HCT116 (cell line): Measurements from ENCODE around the gene ZSCAN1. TPM values are rescaled to one million over a fixed set of nuclear protein-coding genes. Genes with fewer than 3 reads are reported as not detected.

ENCODE experiments used
- ATAC-seq: fragments of 200-7000 bp; cut with Tn5 transposase; 2 replicates; pipeline ENCODE4 v1.9.1; 2020; ENCODE audit warnings: mild to moderate bottlenecking, moderate library complexity
- BruUV-seq: library from RNA; stranded (reverse); fragments of 400-500 nt; replicated peaks from 2 replicates; lab custom pipeline; 2021; lab: Mats Ljungman, UMichigan
- CTCF ChIA-PET: fragments of 300-600 bp; sonication (Branson Sonifier 250); formaldehyde crosslinking; loops from one replicate; lab custom pipeline; 2021; ENCODE audit warnings: antibody characterized with exemption; lab: Charles Lee
- POLR2A ChIA-PET: fragments of 300-600, 350-600 bp; sonication (Branson Sonifier 250); formaldehyde crosslinking; loops from one replicate; lab custom pipeline; 2021; ENCODE audit warnings: antibody characterized with exemption; lab: Charles Lee
- RAD21 ChIA-PET, 2 experiments: fragments of 300-600 bp; sonication (Branson Sonifier 250); formaldehyde crosslinking; loops; one replicate each; lab custom pipeline; 2023; ENCODE audit warnings: low total read pairs in 2 of 2; ENCODE audit not compliant: uncharacterized antibody in 2 of 2, unreplicated experiment in 2 of 2, low non-redundant PET in 1 of 2; lab: Charles Lee
- DNase-seq: peaks from one replicate; pipeline ENCODE4 v3.0.0-alpha.2; 2010; ENCODE audit warnings: low read depth, low spot score
- H2AFZ ChIP-seq: fragments of 200-600 bp; shearing (Covaris generic), sonication (generic); 2 replicates; pipeline ENCODE4 v1.6.1; 2017; ENCODE audit warnings: low read depth, mixed run types, mixed read lengths, antibody characterized with exemption, low read length; ENCODE audit not compliant: poor library complexity, severe bottlenecking
- H3K27ac ChIP-seq: 2 replicates; pipeline ENCODE4 v1.5.1; 2012; ENCODE audit warnings: low read depth, low read length
- H3K27me3 ChIP-seq: fragments of 200-600 bp; sonication (generic); 2 replicates; pipeline ENCODE4 v1.6.1; 2016; ENCODE audit warnings: mixed run types, low read length, mixed read lengths; ENCODE audit not compliant: insufficient read depth
- H3K36me3 ChIP-seq, 2 experiments: fragments of 200-500 bp in 1 of 2; fragments of 200-600 bp in 1 of 2; sonication (Bioruptor generic) in 1 of 2; sonication (generic) in 1 of 2; 2 replicates each; pipeline versions ENCODE4 v1.5.1 to v1.6.1; 2014 to 2016; ENCODE audit warnings: low read length in 2 of 2, inconsistent platforms in 1 of 2, mixed read lengths in 1 of 2, mixed run types in 1 of 2; ENCODE audit not compliant: insufficient read depth in 2 of 2, control insufficient read depth in 1 of 2
- H3K4me1 ChIP-seq, 2 experiments: fragments of 200-600 bp in 1 of 2; sonication (generic) in 1 of 2; 2 replicates each; pipeline versions ENCODE4 v1.5.1 to v1.6.1; 2012 to 2017; ENCODE audit warnings: low read length in 2 of 2, inconsistent platforms in 1 of 2, mild to moderate bottlenecking in 1 of 2, mixed read lengths in 1 of 2, mixed run types in 1 of 2, moderate library complexity in 1 of 2; ENCODE audit not compliant: insufficient read depth in 2 of 2, control insufficient read depth in 1 of 2
- H3K4me2 ChIP-seq: fragments of 200-600 bp; sonication (generic); 2 replicates; pipeline ENCODE4 v1.6.1; 2017; ENCODE audit warnings: mixed run types, low read length, mixed read lengths
- H3K4me3 ChIP-seq, 2 experiments: fragments of 200-600 bp in 1 of 2; sonication (generic) in 1 of 2; replicated peaks in 1 of 2; 2 replicates each; pipeline ENCODE4 v1.5.1; 2011 to 2016; ENCODE audit warnings: low read length in 2 of 2, control low read depth in 1 of 2, low read depth in 1 of 2, mild to moderate bottlenecking in 1 of 2, mixed read lengths in 1 of 2, mixed run types in 1 of 2
- H3K79me2 ChIP-seq: fragments of 200-600 bp; sonication (generic); 2 replicates; pipeline ENCODE4 v1.6.1; 2017; ENCODE audit warnings: mild to moderate bottlenecking, mixed run types, low read length, moderate library complexity, mixed read lengths; ENCODE audit not compliant: insufficient read depth
- H3K9ac ChIP-seq: fragments of 200-600 bp; sonication (generic); 2 replicates; pipeline ENCODE4 v1.6.1; 2016; ENCODE audit warnings: low read length, mixed read lengths
- H3K9me2 ChIP-seq: fragments of 200-600 bp; sonication (generic), shearing (Covaris generic); 2 replicates; pipeline ENCODE4 v1.6.1; 2017; ENCODE audit warnings: mixed run types, mild to moderate bottlenecking, moderate library complexity; ENCODE audit not compliant: insufficient read depth
- H3K9me3 ChIP-seq, 2 experiments: fragments of 200-500 bp in 1 of 2; fragments of 200-600 bp in 1 of 2; sonication (Bioruptor generic) in 1 of 2; sonication (generic) in 1 of 2; 2 replicates each; pipeline ENCODE4 v1.6.1; 2014 to 2017; ENCODE audit warnings: low read length in 2 of 2, mixed read lengths in 2 of 2, inconsistent platforms in 1 of 2, low read depth in 1 of 2, mild to moderate bottlenecking in 1 of 2, mixed run types in 1 of 2, moderate library complexity in 1 of 2; ENCODE audit not compliant: control insufficient read depth in 1 of 2, insufficient read depth in 1 of 2
- H4K20me1 ChIP-seq: fragments of 200-600 bp; sonication (generic), shearing (Covaris generic); 2 replicates; pipeline ENCODE4 v1.6.1; 2017; ENCODE audit warnings: mixed run types, mild to moderate bottlenecking, moderate library complexity; ENCODE audit not compliant: insufficient read depth
- CBX3 ChIP-seq: IDR thresholded peaks from 2 replicates; pipeline ENCODE4 v1.6.1; 2012; ENCODE audit warnings: low read depth
- CEBPB ChIP-seq: IDR thresholded peaks from 2 replicates; pipeline ENCODE4 v1.6.1; 2012; ENCODE audit warnings: low read depth
- CTCF ChIP-seq, 3 experiments: fragments of 200-600 bp in 1 of 3; sonication (generic) in 1 of 3; IDR thresholded peaks in 2 of 3; conservative IDR thresholded peaks in 1 of 3; 2 replicates each; pipeline ENCODE4 v1.5.1; 2012 to 2017; ENCODE audit warnings: low read depth in 2 of 3, low read length in 2 of 3, antibody characterized with exemption in 1 of 3, borderline replicate concordance in 1 of 3, control low read depth in 1 of 3, mild to moderate bottlenecking in 1 of 3, mixed read lengths in 1 of 3, mixed run types in 1 of 3, moderate library complexity in 1 of 3; ENCODE audit not compliant: insufficient read depth in 1 of 3
- ELF1 ChIP-seq: IDR thresholded peaks from 2 replicates; pipeline ENCODE4 v1.6.1; 2012; ENCODE audit warnings: low read depth, borderline replicate concordance
- EZH2 ChIP-seq: fragments of 200-600 bp; sonication (generic); IDR thresholded peaks from 2 replicates; pipeline ENCODE4 v1.6.1; 2017; ENCODE audit warnings: antibody characterized with exemption, mixed run types
- FOSL1 ChIP-seq: IDR thresholded peaks from 2 replicates; pipeline ENCODE4 v1.6.1; 2012; ENCODE audit warnings: low read depth
- POLR2A ChIP-seq: IDR thresholded peaks from 2 replicates; pipeline ENCODE4 v1.7.0; 2011; ENCODE audit warnings: borderline replicate concordance; ENCODE audit not compliant: insufficient read depth, insufficient read length; ENCODE audit errors: extremely low read depth
- RAD21 ChIP-seq: IDR thresholded peaks from 2 replicates; pipeline ENCODE4 v1.6.1; 2012; ENCODE audit warnings: low read depth, mild to moderate bottlenecking
- REST ChIP-seq: IDR thresholded peaks from 2 replicates; pipeline ENCODE4 v1.6.1; 2012; ENCODE audit warnings: low read depth
- SIN3A ChIP-seq: IDR thresholded peaks from 2 replicates; pipeline ENCODE4 v1.6.1; 2012; ENCODE audit warnings: low read depth
- SRF ChIP-seq: IDR thresholded peaks from 2 replicates; pipeline ENCODE4 v1.6.1; 2012; ENCODE audit warnings: low read depth
- YY1 ChIP-seq: IDR thresholded peaks from 2 replicates; pipeline ENCODE4 v1.6.1; 2011; ENCODE audit warnings: low read length, low read depth, moderate library complexity, mild to moderate bottlenecking; ENCODE audit not compliant: insufficient replicate concordance; ENCODE audit errors: extremely low read depth
- ZBTB33 ChIP-seq: IDR thresholded peaks from 2 replicates; pipeline ENCODE4 v1.6.1; 2011; ENCODE audit warnings: mild to moderate bottlenecking, low read length, moderate library complexity; ENCODE audit not compliant: insufficient replicate concordance; ENCODE audit errors: extremely low read depth
- ZFX ChIP-seq: fragments of 450-650 bp; IDR thresholded peaks from 2 replicates; pipeline ENCODE4 v1.6.1; 2017
- intact Hi-C: fragments of 100-400 bp; cut with micrococcal nuclease; formaldehyde crosslinking; loops from 2 replicates; pipeline ENCODE4 v1.10.0; 2022
- total RNA-seq: library from RNA; stranded (reverse); gene quantifications from one replicate; pipeline ENCODE4 v1.2.1, GENCODE V29; 2021; ENCODE audit not compliant: unreplicated experiment

ZSCAN1 gene
- total RNA-seq, 1 experiment from 2014 or later = not detected

GRCh38 chr19:58053480-58054156 is 19.8 kb downstream of the ZSCAN1 start:
- Histone ChIP-seq H3K9me2 (no peaks in the 10 kb centered on the region), H3K4me1 (no peaks in the 10 kb centered on the region), H3K4me3 (no peak overlapping the region), H4K20me1 (no peaks in the 10 kb centered on the region), H3K4me2 (no peak overlapping the region), H3K9me3 (peaks cover 4 to 17% of the 10 kb centered on the region in 2 experiments; a peak in 2 of 4 replicates), H3K79me2 (no peaks in the 10 kb centered on the region), H3K36me3 (no peaks in the 10 kb centered on the region), H3K27ac (no peak overlapping the region), H2AFZ (no peak overlapping the region), H3K27me3 (no peaks in the 10 kb centered on the region), H3K9ac (no peak overlapping the region)
- intact Hi-C loops = no loop called here
- CTCF ChIA-PET = no interaction called here
- POLR2A ChIA-PET = no interaction called here
- DNase-seq (no peak), ATAC-seq (no peak)
- BruUV-seq = no TSS peak
- TF ChIP-seq CEBPB (no peak), ELF1 (no peak), POLR2A (no peak), ZBTB33 (no peak), SRF (no peak), ZFX (no peak), EZH2 (no peak), SIN3A (no peak), CBX3 (no peak), RAD21 (no peak), FOSL1 (no peak), YY1 (no peak), CTCF (IDR thresholded peaks at IDR 0.05 in 2 of 3, conservative IDR thresholded peaks at IDR 0.05 in 1 of 3; ENCODE audit: borderline replicate concordance in 1 of 3, insufficient read depth in 1 of 3, low read depth in 2 of 3, low read length in 2 of 3) (no peak), REST (no peak)
- RAD21 ChIA-PET = no interaction called here
